T follicular helper cell (primary cell): ENCODE results near the gene RGS3.

ENCODE experiments used
- DNase-seq: peaks from one replicate; pipeline ENCODE4 v3.0.0-alpha.2; 2020; ENCODE audit warnings: low read depth

RGS3 gene

GRCh38 chr9:113572076-113572861 is 108.7 kb downstream of the RGS3 start:
- no peak for DNase-seq

GRCh38 chr9:113573046-113573958 is 109.8 kb downstream of the RGS3 start:
- no peak for DNase-seq

GRCh38 chr9:113573959-113574352 is 110.4 kb downstream of the RGS3 start:
- DNase-seq = no peak

- DNase-seq = no peak
Measured at GRCh38 chr9:113574441-113575262, 111.1 kb downstream of the RGS3 start.

GRCh38 chr9:113577525-113578261 is 114.2 kb downstream of the RGS3 start:
- no peak for DNase-seq

- DNase-seq = no peak
Measured at GRCh38 chr9:113578279-113578865, 114.8 kb downstream of the RGS3 start.

- peak; percentile 64 for DNase-seq
Measured at GRCh38 chr9:113578882-113579282, 115.4 kb downstream of the RGS3 start.

GRCh38 chr9:113579283-113580040 is 115.9 kb downstream of the RGS3 start:
- DNase-seq = no peak

GRCh38 chr9:113580041-113580953 is 116.8 kb downstream of the RGS3 start:
- no peak for DNase-seq

GRCh38 chr9:113580954-113581311 is 117.4 kb downstream of the RGS3 start:
- no peak for DNase-seq

GRCh38 chr9:113581865-113582697 is 118.6 kb downstream of the RGS3 start:
- peak; percentile 59 for DNase-seq

GRCh38 chr9:113582698-113583200 is 119.2 kb downstream of the RGS3 start:
- DNase-seq = no peak

GRCh38 chr9:113583511-113584427 is 120.2 kb downstream of the RGS3 start:
- DNase-seq = no peak

GRCh38 chr9:113584428-113585084 is 121.0 kb downstream of the RGS3 start:
- no peak for DNase-seq

- no peak for DNase-seq
Measured at GRCh38 chr9:113585085-113585442, 121.5 kb downstream of the RGS3 start.

GRCh38 chr9:113585555-113585954 is 122.0 kb downstream of the RGS3 start:
- no peak for DNase-seq
